WI38 (cell line): Measurements from ENCODE around the gene SIKE1.

Experiments
- H3K4me3 ChIP-seq: 2 replicates; pipeline ENCODE4 v1.5.1; 2011; ENCODE audit warnings: low read depth, mild to moderate bottlenecking, control low read depth, low read length
- CTCF ChIP-seq: IDR thresholded peaks from 2 replicates; pipeline ENCODE4 v1.5.1; 2012; ENCODE audit warnings: low read depth, mild to moderate bottlenecking, control low read depth, low read length

The SIKE1 gene

GRCh38 chr1:114753143-114753542 is 27.3 kb downstream of the SIKE1 start:
- no peak for TF ChIP-seq CTCF
- H3K4me3 ChIP-seq = no peak overlapping the region

- no peak overlapping the region for H3K4me3 ChIP-seq
- no peak for TF ChIP-seq CTCF
Observed at GRCh38 chr1:114750780-114751179, 29.7 kb downstream of the SIKE1 start.

- H3K4me3 ChIP-seq = no peak overlapping the region
- no peak for TF ChIP-seq CTCF
Observed at GRCh38 chr1:114749835-114750234, 30.6 kb downstream of the SIKE1 start.

GRCh38 chr1:114746450-114747121 is 33.9 kb downstream of the SIKE1 start:
- no peak for TF ChIP-seq CTCF

GRCh38 chr1:114745291-114745690 is 35.2 kb downstream of the SIKE1 start:
- TF ChIP-seq CTCF = no peak
- no peak overlapping the region for H3K4me3 ChIP-seq

More at GRCh38 chr1:114746450-114747121, 33.9 kb downstream of the SIKE1 start:
- H3K4me3 ChIP-seq = no peak overlapping the region

GRCh38 chr1:114741963-114742746 is 38.3 kb downstream of the SIKE1 start:
- no peak for TF ChIP-seq CTCF
- no peak overlapping the region for H3K4me3 ChIP-seq

GRCh38 chr1:114740331-114740730 is 40.2 kb downstream of the SIKE1 start:
- H3K4me3 ChIP-seq = no peak overlapping the region
- no peak for TF ChIP-seq CTCF
